ENCODE results near the gene LOXL4. TPM values are rescaled to one million over a fixed set of nuclear protein-coding genes. Genes with fewer than 3 reads are reported as not detected.

The LOXL4 gene
- total RNA-seq, 1 donor from 2014 or later, result 6.2 TPM

DNA sequence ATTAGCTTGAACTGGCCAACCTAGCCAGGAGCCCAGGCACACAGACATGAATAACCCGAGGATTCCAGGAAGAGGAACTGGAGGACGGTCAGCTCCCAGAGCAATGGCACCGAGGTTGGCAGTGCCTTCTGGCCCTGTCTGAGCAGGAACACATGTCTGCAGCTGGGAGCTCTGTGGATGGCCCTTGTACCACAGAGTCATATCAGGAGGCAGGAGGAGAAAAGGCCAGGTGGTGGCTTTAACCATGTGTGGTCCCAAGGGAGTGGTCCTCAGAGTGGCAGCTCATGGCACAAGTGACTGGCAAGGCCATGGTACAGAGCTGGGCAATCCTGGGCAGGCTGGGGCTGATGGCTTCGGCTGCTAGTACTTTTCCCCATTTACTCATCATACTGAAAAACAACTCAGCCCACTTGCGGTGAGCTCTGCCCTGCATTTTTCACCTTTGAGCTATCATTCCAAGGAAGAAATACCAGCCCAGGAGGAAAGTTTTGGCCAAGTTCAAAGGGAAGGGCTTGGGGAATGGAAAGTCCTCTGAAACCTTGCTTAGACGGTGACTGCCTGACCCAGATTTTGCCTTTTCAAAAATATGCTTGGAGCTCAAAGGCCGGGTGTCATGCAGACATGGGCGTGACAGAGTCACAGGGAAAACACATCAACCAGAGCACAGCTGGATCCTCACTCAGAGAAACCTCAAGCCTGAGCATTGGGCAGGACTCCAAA is 25.7 kb upstream of the LOXL4 start:
- Histone ChIP-seq H3K9me3 (no peaks in the 10 kb centered on the region), H3K4me1 (peaks cover 11% of the 10 kb centered on the region), H3K27ac (no peak overlapping the region), H3K4me3 (no peak overlapping the region), H3K36me3 (no peaks in the 10 kb centered on the region), H3K27me3 (no peaks in the 10 kb centered on the region)
- no peak for TF ChIP-seq CTCF (IDR thresholded peaks at IDR 0.05)
- intact Hi-C loops (cut with DNase I), result no loop called here
- no peak for ATAC-seq
- no peak for DNase-seq

GRCh38 chr10:98292971-98293370 is 25.0 kb upstream of the LOXL4 start:
- Histone ChIP-seq H3K9me3 (no peaks in the 10 kb centered on the region), H3K27ac (no peak overlapping the region), H3K4me1 (peaks cover 11% of the 10 kb centered on the region), H3K36me3 (no peaks in the 10 kb centered on the region), H3K27me3 (no peaks in the 10 kb centered on the region), H3K4me3 (no peak overlapping the region)
- no peak for ATAC-seq
- intact Hi-C loops (cut with DNase I), result no loop called here
- DNase-seq, result no peak
- TF ChIP-seq CTCF (IDR thresholded peaks at IDR 0.05), result no peak

- no peak for DNase-seq
- H3K9me3 ChIP-seq, result no peaks in the 10 kb centered on the region
- no peaks in the 10 kb centered on the region for H3K36me3 ChIP-seq
- H3K27ac ChIP-seq, result no peak overlapping the region
- H3K27me3 ChIP-seq, result no peaks in the 10 kb centered on the region
- no peak for ATAC-seq
- intact Hi-C loops (cut with DNase I), result no loop called here
- H3K4me3 ChIP-seq, result no peak overlapping the region
- TF ChIP-seq CTCF (IDR thresholded peaks at IDR 0.05), result no peak
- peaks cover 6% of the 10 kb centered on the region for H3K4me1 ChIP-seq
Measured at GRCh38 chr10:98289802-98290209, 21.8 kb upstream of the LOXL4 start.

GRCh38 chr10:98287321-98287720 is 19.3 kb upstream of the LOXL4 start:
- no peak for DNase-seq
- Histone ChIP-seq H3K27me3 (no peaks in the 10 kb centered on the region), H3K9me3 (no peaks in the 10 kb centered on the region), H3K36me3 (no peaks in the 10 kb centered on the region), H3K27ac (no peak overlapping the region), H3K4me3 (no peak overlapping the region), H3K4me1 (no peaks in the 10 kb centered on the region)
- intact Hi-C loops (cut with DNase I), result no loop called here
- no peak for TF ChIP-seq CTCF (IDR thresholded peaks at IDR 0.05)
- ATAC-seq, result no peak

- H3K27ac ChIP-seq, result no peak overlapping the region
- H3K36me3 ChIP-seq, result no peaks in the 10 kb centered on the region
- no peak for TF ChIP-seq CTCF (IDR thresholded peaks at IDR 0.05)
- DNase-seq (no peak), ATAC-seq (no peak)
- no peak overlapping the region for H3K4me3 ChIP-seq
- intact Hi-C loops (cut with DNase I), result no loop called here
- H3K4me1 ChIP-seq, result no peaks in the 10 kb centered on the region
- no peaks in the 10 kb centered on the region for H3K9me3 ChIP-seq
- H3K27me3 ChIP-seq, result no peaks in the 10 kb centered on the region
Measured at GRCh38 chr10:98286419-98286818, 18.4 kb upstream of the LOXL4 start.

- no peak overlapping the region for H3K4me3 ChIP-seq
- DNase-seq (no peak), ATAC-seq (no peak)
- intact Hi-C loops (cut with DNase I), result no loop called here
- H3K27ac ChIP-seq, result no peak overlapping the region
- H3K27me3 ChIP-seq, result no peaks in the 10 kb centered on the region
- no peak for TF ChIP-seq CTCF (IDR thresholded peaks at IDR 0.05)
- H3K4me1 ChIP-seq, result no peaks in the 10 kb centered on the region
- no peaks in the 10 kb centered on the region for H3K36me3 ChIP-seq
- H3K9me3 ChIP-seq, result no peaks in the 10 kb centered on the region
Measured at GRCh38 chr10:98285416-98285815, 17.4 kb upstream of the LOXL4 start.

All from upper lobe of right lung (tissue), 1 donor.